GM19351 (cell line): ENCODE data around the gene KRT32.

Experiments used
- ATAC-seq: cut with Tn5 transposase; IDR thresholded peaks from one replicate; pipeline ENCODE4 v1.9.1; 2021; ENCODE audit warnings: mild to moderate bottlenecking, moderate library complexity; ENCODE audit not compliant: unreplicated experiment

The KRT32 gene

GRCh38 chr17:41466988-41467387 lies at the start of gene KRT32:
Gene KRT32 (minus strand): TSS chr17:41467386. CDS start chr17:41467325, 61 bp downstream.
- no peak for ATAC-seq

GRCh38 chr17:41516830-41517283 lies 49.7 kb upstream of the KRT32 start:
- ATAC-seq = no peak

GRCh38 chr17:41516147-41516829 lies 49.1 kb upstream of the KRT32 start:
- ATAC-seq = no peak

GRCh38 chr17:41513168-41513547 lies 46.0 kb upstream of the KRT32 start:
- ATAC-seq = no peak

- no peak for ATAC-seq
Observed at GRCh38 chr17:41512546-41513167, 45.5 kb upstream of the KRT32 start.

- no peak for ATAC-seq
Observed at GRCh38 chr17:41511716-41512115, 44.5 kb upstream of the KRT32 start.

- ATAC-seq = no peak
Observed at GRCh38 chr17:41511116-41511515, 43.9 kb upstream of the KRT32 start.

GRCh38 chr17:41510251-41511065 lies 43.3 kb upstream of the KRT32 start:
- ATAC-seq = no peak

- no peak for ATAC-seq
Observed at GRCh38 chr17:41507315-41507880, 40.2 kb upstream of the KRT32 start.

GRCh38 chr17:41505809-41506767 lies 38.9 kb upstream of the KRT32 start:
- ATAC-seq = no peak

- ATAC-seq = no peak
Observed at GRCh38 chr17:41505007-41505808, 38.0 kb upstream of the KRT32 start, which contains the start of gene KRT13. Gene KRT13 (minus strand): TSS chr17:41505612. CDS start chr17:41505550, 62 bp downstream.

GRCh38 chr17:41504246-41504977 lies 37.2 kb upstream of the KRT32 start:
- ATAC-seq = no peak

- ATAC-seq = no peak
Observed at GRCh38 chr17:41503202-41503601, 36.0 kb upstream of the KRT32 start.

- no peak for ATAC-seq
Observed at GRCh38 chr17:41500131-41500911, 33.1 kb upstream of the KRT32 start.

- ATAC-seq = no peak
Observed at GRCh38 chr17:41499714-41500113, 32.5 kb upstream of the KRT32 start.

GRCh38 chr17:41498276-41498675 lies 31.1 kb upstream of the KRT32 start:
- no peak for ATAC-seq

GRCh38 chr17:41496803-41497484 lies 29.8 kb upstream of the KRT32 start:
- peak; percentile 88 for ATAC-seq
